ENCODE measurements around the gene DICER1.

DICER1 gene

GRCh38 chr14:95055318-95055717 is 102.0 kb downstream of the DICER1 start:
- TF ChIP-seq EZH2phosphoT487 (IDR thresholded peaks at IDR 0.05; ENCODE audit: borderline replicate concordance, low read length), result no peak
- no peak for TF ChIP-seq CTCF (IDR thresholded peaks at IDR 0.05; ENCODE audit: low read depth, low read length, poor library complexity, severe bottlenecking)
- no peaks in the 10 kb centered on the region for H3F3A ChIP-seq (ENCODE audit: control insufficient read depth, insufficient read depth)
- H3K36me3 ChIP-seq (ENCODE audit: control insufficient read depth, low read length), result no peaks in the 10 kb centered on the region
- no peak overlapping the region for H3K4me2 ChIP-seq (ENCODE audit: low read length)
- no peaks in the 10 kb centered on the region for H3K9me3 ChIP-seq (ENCODE audit: control insufficient read depth, insufficient read depth, low read length)
- no peaks in the 10 kb centered on the region for H3K79me2 ChIP-seq (ENCODE audit: control insufficient read depth, low read length)
- no peak overlapping the region for H3K4me3 ChIP-seq (ENCODE audit: low read length)
- no peaks in the 10 kb centered on the region for H3K9me2 ChIP-seq (replicated peaks; ENCODE audit: control insufficient read depth, low read length)
- no peaks in the 10 kb centered on the region for H3K27me3 ChIP-seq (ENCODE audit: control insufficient read depth, low read length)
- no peak overlapping the region for H3K27ac ChIP-seq (ENCODE audit: low read depth, low read length)
- no peaks in the 10 kb centered on the region for H4K20me1 ChIP-seq (ENCODE audit: control insufficient read depth, insufficient read depth, low read depth, low read length)
- peaks cover 8% of the 10 kb centered on the region for H3K4me1 ChIP-seq (ENCODE audit: control insufficient read depth, low read length)

GRCh38 chr14:95054346-95055280 is 102.7 kb downstream of the DICER1 start:
- H3K4me2 ChIP-seq (ENCODE audit: low read length), result no peak overlapping the region
- no peaks in the 10 kb centered on the region for H3K36me3 ChIP-seq (ENCODE audit: control insufficient read depth, low read length)
- no peaks in the 10 kb centered on the region for H4K20me1 ChIP-seq (ENCODE audit: control insufficient read depth, insufficient read depth, low read depth, low read length)
- H3K9me3 ChIP-seq (ENCODE audit: control insufficient read depth, insufficient read depth, low read length), result no peaks in the 10 kb centered on the region
- H3K9me2 ChIP-seq (replicated peaks; ENCODE audit: control insufficient read depth, low read length), result no peaks in the 10 kb centered on the region
- no peaks in the 10 kb centered on the region for H3F3A ChIP-seq (ENCODE audit: control insufficient read depth, insufficient read depth)
- H3K27me3 ChIP-seq (ENCODE audit: control insufficient read depth, low read length), result no peaks in the 10 kb centered on the region
- no peak for TF ChIP-seq CTCF (IDR thresholded peaks at IDR 0.05; ENCODE audit: low read depth, low read length, poor library complexity, severe bottlenecking)
- no peak for TF ChIP-seq EZH2phosphoT487 (IDR thresholded peaks at IDR 0.05; ENCODE audit: borderline replicate concordance, low read length)
- H3K4me3 ChIP-seq (ENCODE audit: low read length), result no peak overlapping the region
- no peak overlapping the region for H3K27ac ChIP-seq (ENCODE audit: low read depth, low read length)
- H3K79me2 ChIP-seq (ENCODE audit: control insufficient read depth, low read length), result no peaks in the 10 kb centered on the region
- H3K4me1 ChIP-seq (ENCODE audit: control insufficient read depth, low read length), result peaks cover 8% of the 10 kb centered on the region

GRCh38 chr14:95052016-95052585 is 105.2 kb downstream of the DICER1 start:
- Histone ChIP-seq H3K4me3 (ENCODE audit: low read length) (no peak overlapping the region), H3K27ac (ENCODE audit: low read depth, low read length) (no peak overlapping the region), H3K4me1 (ENCODE audit: control insufficient read depth, low read length) (peaks cover 13% of the 10 kb centered on the region), H3F3A (ENCODE audit: control insufficient read depth, insufficient read depth) (no peaks in the 10 kb centered on the region), H3K9me3 (ENCODE audit: control insufficient read depth, insufficient read depth, low read length) (no peaks in the 10 kb centered on the region), H3K27me3 (ENCODE audit: control insufficient read depth, low read length) (no peaks in the 10 kb centered on the region), H3K4me2 (ENCODE audit: low read length) (no peak overlapping the region), H3K36me3 (ENCODE audit: control insufficient read depth, low read length) (no peaks in the 10 kb centered on the region), H4K20me1 (ENCODE audit: control insufficient read depth, insufficient read depth, low read depth, low read length) (no peaks in the 10 kb centered on the region), H3K9me2 (replicated peaks; ENCODE audit: control insufficient read depth, low read length) (no peaks in the 10 kb centered on the region), H3K79me2 (ENCODE audit: control insufficient read depth, low read length) (no peaks in the 10 kb centered on the region)
- TF ChIP-seq CTCF (IDR thresholded peaks at IDR 0.05; ENCODE audit: low read depth, low read length, poor library complexity, severe bottlenecking) (no peak), EZH2phosphoT487 (IDR thresholded peaks at IDR 0.05; ENCODE audit: borderline replicate concordance, low read length) (no peak)

All from DOHH2 (cell line).